K562 (cell line): ENCODE data around the gene TMEFF1. TPM values are rescaled to one million over a fixed set of nuclear protein-coding genes. Genes with fewer than 3 reads are reported as not detected.

ENCODE experiments used
- DMBX1 ChIP-seq: fragments of 250-450 bp; sonication (Bioruptor Pico); IDR thresholded peaks from 2 replicates; pipeline ENCODE4 v1.8.0; 2022; ENCODE audit warnings: inconsistent platforms, mild to moderate bottlenecking, moderate library complexity, borderline replicate concordance
- DPF2 ChIP-seq: fragments of 450-650 bp; IDR thresholded peaks from 2 replicates; pipeline ENCODE4 v1.6.1; 2016
- E2F8 ChIP-seq: fragments of 450-650 bp; IDR thresholded peaks from 2 replicates; pipeline ENCODE4 v1.7.1; 2018; ENCODE audit warnings: mild to moderate bottlenecking, low read depth; ENCODE audit not compliant: partially characterized antibody
- ESRRB ChIP-seq: fragments of 250-450 bp; sonication (Bioruptor Pico); IDR thresholded peaks from 2 replicates; pipeline ENCODE4 v1.5.0; 2020; ENCODE audit warnings: mild to moderate bottlenecking, moderate library complexity, borderline replicate concordance
- FOXJ3 ChIP-seq: sonication (generic); formaldehyde crosslinking; IDR thresholded peaks from 2 replicates; pipeline ENCODE4 v1.4.0; 2020; ENCODE audit warnings: mild to moderate bottlenecking, missing genetic modification reagents
- HDAC6 ChIP-seq: IDR thresholded peaks from 2 replicates; pipeline ENCODE4 v1.6.1; 2012; ENCODE audit warnings: low read depth, mild to moderate bottlenecking, control low read depth, inconsistent platforms, low read length, moderate library complexity
- KAT7 ChIP-seq: sonication (generic); formaldehyde crosslinking; IDR thresholded peaks from 2 replicates; pipeline ENCODE4 v1.8.0; 2022; ENCODE audit warnings: missing genetic modification reagents, mild to moderate bottlenecking, borderline replicate concordance
- LARP7 ChIP-seq: fragments of 450-650 bp; IDR thresholded peaks from 2 replicates; pipeline ENCODE4 v1.6.1; 2016
- MECOM ChIP-seq: fragments of 250-450 bp; sonication (Bioruptor Pico); IDR thresholded peaks from 2 replicates; pipeline ENCODE4 v1.8.0; 2022; ENCODE audit warnings: inconsistent platforms
- MEIS2 ChIP-seq: fragments of 450-650 bp; IDR thresholded peaks from 2 replicates; pipeline ENCODE4 v1.6.1; 2014; ENCODE audit warnings: mild to moderate bottlenecking; ENCODE audit not compliant: partially characterized antibody
- NUFIP1 ChIP-seq: fragments of 450-650 bp; IDR thresholded peaks from 2 replicates; pipeline ENCODE4 v1.6.1; 2018; ENCODE audit not compliant: partially characterized antibody
- POLR2B ChIP-seq: fragments of 450-650 bp; IDR thresholded peaks from 2 replicates; pipeline ENCODE4 v1.6.1; 2018; ENCODE audit warnings: low read depth; ENCODE audit not compliant: partially characterized antibody
- PRDM10 ChIP-seq: fragments of 450-650 bp; IDR thresholded peaks from 2 replicates; pipeline ENCODE4 v1.6.1; 2018; ENCODE audit not compliant: partially characterized antibody
- RBM39 ChIP-seq: fragments of 200-400 bp; formaldehyde crosslinking; optimal IDR thresholded peaks from 2 replicates; pipeline ENCODE3; 2018; ENCODE audit warnings: low read depth, low read length
- RFX5 ChIP-seq: IDR thresholded peaks from 2 replicates; pipeline ENCODE4 v1.6.1; 2011; ENCODE audit warnings: low read depth, mild to moderate bottlenecking, improper control_type of control experiment, low read length
- SMARCB1 ChIP-seq: IDR thresholded peaks from 2 replicates; pipeline ENCODE4 v1.6.1; 2011; ENCODE audit warnings: improper control_type of control experiment, low read depth; ENCODE audit not compliant: insufficient read length
- TRIM25 ChIP-seq: fragments of 450-650 bp; IDR thresholded peaks from 2 replicates; pipeline ENCODE4 v1.7.0; 2016; ENCODE audit warnings: borderline replicate concordance
- XRCC3 ChIP-seq: fragments of 450-650 bp; IDR thresholded peaks from 2 replicates; pipeline ENCODE4 v1.6.1; 2017; ENCODE audit warnings: mild to moderate bottlenecking, moderate library complexity
- ZBTB33 ChIP-seq: sonication (generic); formaldehyde crosslinking; IDR thresholded peaks from 2 replicates; pipeline ENCODE4 v1.8.1; 2023; ENCODE audit warnings: mild to moderate bottlenecking, missing genetic modification reagents
- ZNF76 ChIP-seq: fragments of 250-450 bp; sonication (Bioruptor Pico); IDR thresholded peaks from 2 replicates; pipeline ENCODE4 v1.4.0; 2020; ENCODE audit warnings: mild to moderate bottlenecking, moderate library complexity, borderline replicate concordance
- polyA plus RNA-seq, 8 experiments: library from polyadenylated mRNA; depleted of rRNA in 4 of 8; stranded (reverse) in 5 of 8; unstranded in 3 of 8; fragments of >200 nt; fragmentation: Nextera tagmentation in 2 of 8; fragmentation: Illumina TruSeq in 1 of 8; extraction: Ambion mirVana in 2 of 8; extraction: Trizol in 1 of 8; gene quantifications; 2 replicates each; pipeline versions ENCODE4 v1.2.1 to v1.2.3, GENCODE V29; 2011 to 2014; ENCODE audit warnings: inconsistent platforms in 1 of 8, missing spikeins in 1 of 8
- total RNA-seq, 7 experiments: library from RNA; depleted of rRNA in 6 of 7; stranded (reverse); fragments of >200 nt in 6 of 7; fragmentation: Illumina TruSeq in 2 of 7; extraction: Trizol in 2 of 7; gene quantifications; 2 replicates each; pipeline versions ENCODE4 v1.2.1 to v1.2.3, GENCODE V29; 2011 to 2021; ENCODE audit warnings: low replicate concordance in 1 of 7

Gene TMEFF1
- total and polyA plus RNA-seq, 9 of the 15 experiments (the other 6 are each of a cell fraction or from before 2014, with no cell fraction given) = 0.07 to 1.1 (median 0.28) TPM; not detected in 2

GRCh38 chr9:100598641-100599145 is 125.7 kb downstream of the TMEFF1 start (continued):
- TF ChIP-seq ESRRB (CRISPR knock-in tag) (no peak), FOXJ3 (CRISPR knock-in tag) (no peak), TRIM25 (no peak), E2F8 (no peak), MEIS2 (peak; percentile 90), RBM39 (no peak), DPF2 (no peak), PRDM10 (no peak), MECOM (CRISPR knock-in tag) (no peak), ZBTB33 (no peak), DMBX1 (0 out of 2 replicates have a peak, but pooled peaks have one; percentile 19), XRCC3 (no peak), ZNF76 (CRISPR knock-in tag) (no peak), KAT7 (no peak), LARP7 (no peak), SMARCB1 (no peak), RFX5 (no peak), POLR2B (peak; percentile 57), HDAC6 (no peak), NUFIP1 (no peak)
